H1 (cell line): Measurements from ENCODE around the gene PPIL6. TPM values are rescaled to one million over a fixed set of nuclear protein-coding genes. Genes with fewer than 3 reads are reported as not detected.

ENCODE experiments used
- BRCA1 ChIP-seq: IDR thresholded peaks from 2 replicates; pipeline ENCODE4 v1.6.1; 2012; ENCODE audit warnings: low read depth, low read length, improper control_type of control experiment
- CEBPB ChIP-seq: IDR thresholded peaks from 2 replicates; pipeline ENCODE4 v1.6.1; 2012; ENCODE audit warnings: low read depth, low read length
- EP300 ChIP-seq, 2 experiments: IDR thresholded peaks; 1 replicate in 1 of 2; 2 replicates in 1 of 2; pipeline ENCODE4 v1.6.1; 2011 to 2012; ENCODE audit warnings: low read depth in 2 of 2, low read length in 2 of 2, mild to moderate bottlenecking in 2 of 2, borderline replicate concordance in 1 of 2, inconsistent platforms in 1 of 2, moderate library complexity in 1 of 2
- FOSL1 ChIP-seq: IDR thresholded peaks from 2 replicates; pipeline ENCODE4 v1.6.1; 2011; ENCODE audit warnings: mild to moderate bottlenecking, low read depth, low read length, moderate library complexity; ENCODE audit not compliant: insufficient read depth
- GTF2F1 ChIP-seq: IDR thresholded peaks from 2 replicates; pipeline ENCODE4 v1.6.1; 2012; ENCODE audit warnings: low read depth, low read length, improper control_type of control experiment, borderline replicate concordance
- KDM1A ChIP-seq: fragments of 200-600, 300-600 bp; sonication (generic); IDR thresholded peaks from 2 replicates; pipeline ENCODE4 v1.7.1; 2016; ENCODE audit warnings: mild to moderate bottlenecking, low read length, borderline replicate concordance
- MAFK ChIP-seq: IDR thresholded peaks from 2 replicates; pipeline ENCODE4 v1.6.1; 2012; ENCODE audit warnings: low read depth, mild to moderate bottlenecking, improper control_type of control experiment, low read length
- polyA plus RNA-seq, 7 experiments: library from polyadenylated mRNA; depleted of rRNA in 3 of 7; stranded (reverse) in 5 of 7; unstranded in 2 of 7; fragments of >200 nt in 5 of 7; fragments of 200-250 nt in 2 of 7; gene quantifications; 1 replicate in 5 of 7; 2 replicates in 1 of 7; 4 replicates in 1 of 7; pipeline versions ENCODE4 v1.2.1 to v1.2.3, GENCODE V29; 2011 to 2013; ENCODE audit warnings: missing spikeins in 2 of 7, mixed read lengths in 2 of 7
- total RNA-seq: library from RNA; stranded (reverse); fragmentation: NEBNext Ultra II Directional; extraction: Animal tissue kit (Norgen Biotek cat#: 25700); gene quantifications from 2 replicates; pipeline ENCODE4 v1.2.1, GENCODE V29; 2021
- TF ChIP-seq, protein P1 (sequence below): IDR thresholded peaks from 2 replicates; pipeline ENCODE4 v1.6.1; 2011; ENCODE audit warnings: low read depth, mild to moderate bottlenecking, low read length; ENCODE audit not compliant: insufficient read depth

PPIL6 gene
- total and polyA plus RNA-seq, 2 of the 8 experiments (the other 6 are each of a cell fraction or from before 2014, with no cell fraction given): 0.42 to 1.3 TPM

DNA sequence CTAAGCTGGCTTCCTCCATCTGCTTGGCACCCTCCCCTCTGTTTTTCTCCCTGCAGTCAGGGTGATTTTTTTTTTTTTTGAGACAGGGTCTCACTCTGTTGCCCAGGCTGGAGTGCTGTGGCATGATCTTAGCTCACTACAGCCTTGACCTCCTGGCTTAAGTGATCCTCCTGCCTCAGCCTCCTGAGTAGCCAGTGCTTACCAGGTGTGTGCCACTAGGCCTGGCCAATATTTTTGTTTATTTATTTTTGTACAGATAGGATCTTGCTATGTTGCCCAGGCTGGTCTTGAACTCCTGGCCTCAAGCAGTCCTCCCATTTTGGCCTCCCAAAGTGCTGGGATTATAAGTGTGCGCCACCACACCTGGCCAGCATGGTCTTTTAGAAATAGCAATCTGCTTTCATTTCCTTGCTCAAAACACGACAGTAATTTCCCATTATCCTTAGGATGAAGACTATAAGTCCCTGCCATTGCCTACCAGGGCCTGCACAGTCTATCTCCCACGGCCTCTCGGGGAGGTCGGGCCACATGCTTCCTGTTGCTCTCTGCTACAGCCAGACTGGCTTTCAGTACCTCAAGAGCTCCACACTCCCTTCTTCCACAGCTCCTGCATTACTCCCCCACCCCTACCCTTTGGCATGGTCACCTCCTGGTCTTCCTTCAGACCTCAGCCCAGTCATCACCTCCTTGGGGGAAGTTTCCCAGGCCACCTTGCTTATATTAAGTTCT lies 47.1 kb downstream of the PPIL6 start (continued):
- TF ChIP-seq, protein P1, sequence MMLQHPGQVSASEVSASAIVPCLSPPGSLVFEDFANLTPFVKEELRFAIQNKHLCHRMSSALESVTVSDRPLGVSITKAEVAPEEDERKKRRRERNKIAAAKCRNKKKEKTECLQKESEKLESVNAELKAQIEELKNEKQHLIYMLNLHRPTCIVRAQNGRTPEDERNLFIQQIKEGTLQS: no peak
- no peak for TF ChIP-seq GTF2F1
- TF ChIP-seq EP300 (IDR thresholded peaks at IDR 0.05; ENCODE audit: borderline replicate concordance in 1 of 2, low read depth in 2 of 2, low read length in 2 of 2): no peak
- TF ChIP-seq KDM1A: no peak
- no peak for TF ChIP-seq FOSL1
- TF ChIP-seq CEBPB: no peak
- no peak for TF ChIP-seq MAFK
- TF ChIP-seq BRCA1: no peak
